SK-MEL-5 (cell line): ENCODE data around the gene VTI1A. TPM values are rescaled to one million over a fixed set of nuclear protein-coding genes. Genes with fewer than 3 reads are reported as not detected.
"Not testable (repeated sequence)": the region's sequence is repeated elsewhere in the genome, so short reads cannot be mapped to it uniquely, and the experiment has no call there.

Experiments
- DNase-seq: peaks from one replicate; pipeline ENCODE4 v3.0.0-alpha.2; 2016; ENCODE audit warnings: low read depth, low spot score
- in situ Hi-C: cut with HindIII; loops from 2 replicates; pipeline ENCODE4 v1.10.0; 2016; ENCODE audit warnings: low sequenced_read_pairs, high pct_unique_total_duplicates, low pct_unique_long_range_greater_than_20kb
- total RNA-seq: library from RNA; depleted of rRNA; stranded (reverse); fragments of >200 nt; shearing (Covaris generic); gene quantifications from 2 replicates; pipeline ENCODE4 v1.2.3, GENCODE V29; 2014

VTI1A gene
- total RNA-seq, 1 experiment from 2014 or later: 52.4 TPM

DNA sequence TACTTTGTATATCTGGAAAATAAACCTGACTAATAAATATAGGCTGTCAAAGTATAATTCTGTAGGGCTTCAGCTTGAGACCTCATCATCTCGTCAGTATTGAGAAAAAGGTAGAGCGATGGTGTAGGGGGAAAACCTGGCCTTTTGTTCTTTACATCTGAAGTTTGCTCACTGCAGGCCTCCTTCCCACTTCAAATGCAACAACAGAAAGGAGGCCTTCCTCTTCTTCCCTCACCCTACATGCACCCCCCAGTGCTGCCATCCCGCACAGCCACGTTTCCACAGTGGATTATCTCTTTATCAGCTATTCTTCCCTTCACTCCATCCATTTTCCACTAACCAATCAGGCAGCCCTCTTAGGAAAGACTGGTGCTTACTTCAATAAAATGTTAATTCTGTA is 112.3 kb downstream of the VTI1A start:
- no peak for DNase-seq
- in situ Hi-C loops: no loop called here

DNA sequence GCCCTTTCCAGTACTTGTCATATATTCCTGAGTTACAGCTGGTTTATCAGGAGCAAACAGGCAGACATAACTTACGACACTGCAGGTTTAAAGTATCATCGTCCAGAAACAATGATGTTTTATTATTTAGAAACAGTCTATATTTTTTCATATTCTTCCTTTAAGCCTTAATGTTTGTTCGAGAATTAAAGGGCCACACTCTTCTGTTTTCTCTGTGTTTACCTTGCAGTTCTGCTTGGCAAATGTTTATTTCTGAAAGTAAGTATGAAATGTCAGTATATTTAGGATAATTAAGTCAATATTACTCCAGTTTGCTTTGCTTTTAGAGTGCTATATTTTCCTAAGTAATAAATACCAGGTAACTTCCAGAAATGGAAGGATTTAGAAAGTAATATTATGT is 115.1 kb downstream of the VTI1A start:
- in situ Hi-C loops: no loop called here
- no peak for DNase-seq

DNA sequence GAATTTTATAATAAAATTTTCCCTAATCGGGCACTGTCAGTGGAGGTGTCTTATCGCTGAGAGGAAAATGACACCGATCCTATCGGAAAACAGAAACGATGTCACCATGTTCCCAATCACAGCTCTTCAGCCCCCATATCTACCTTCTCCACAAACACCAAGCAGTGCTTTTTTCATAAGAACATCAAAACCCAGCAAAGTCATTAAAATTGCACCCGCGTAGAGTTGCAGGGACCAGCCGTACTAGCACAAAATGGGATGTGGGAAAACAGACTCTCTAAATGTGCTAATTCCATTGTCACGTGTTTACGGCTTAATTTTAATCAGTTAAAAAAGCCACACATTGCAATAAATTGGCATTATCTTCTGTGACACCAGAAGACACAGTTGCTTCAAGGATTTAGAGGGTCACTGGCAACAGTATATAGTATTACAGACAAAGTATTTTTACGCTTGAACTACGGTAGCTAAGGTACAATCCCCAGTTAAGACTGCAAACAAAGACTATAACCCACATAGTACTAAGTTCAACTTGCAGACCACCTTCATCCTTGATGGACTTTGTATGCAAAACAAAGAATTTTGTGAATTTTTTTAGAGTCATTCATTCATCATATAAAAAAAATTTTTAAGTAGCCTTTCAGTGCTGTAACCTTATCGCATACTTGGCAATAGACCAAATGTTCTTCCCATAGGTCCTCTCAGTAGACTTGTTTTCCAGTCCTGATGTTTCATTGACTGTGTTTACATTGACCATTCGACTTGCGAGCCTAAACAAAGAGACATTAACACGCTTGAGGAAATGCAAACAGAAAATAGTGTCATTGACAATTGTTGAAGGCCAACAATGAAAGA is 116.0 kb downstream of the VTI1A start:
- DNase-seq: peak; percentile 72
- in situ Hi-C loops: no loop called here

DNA sequence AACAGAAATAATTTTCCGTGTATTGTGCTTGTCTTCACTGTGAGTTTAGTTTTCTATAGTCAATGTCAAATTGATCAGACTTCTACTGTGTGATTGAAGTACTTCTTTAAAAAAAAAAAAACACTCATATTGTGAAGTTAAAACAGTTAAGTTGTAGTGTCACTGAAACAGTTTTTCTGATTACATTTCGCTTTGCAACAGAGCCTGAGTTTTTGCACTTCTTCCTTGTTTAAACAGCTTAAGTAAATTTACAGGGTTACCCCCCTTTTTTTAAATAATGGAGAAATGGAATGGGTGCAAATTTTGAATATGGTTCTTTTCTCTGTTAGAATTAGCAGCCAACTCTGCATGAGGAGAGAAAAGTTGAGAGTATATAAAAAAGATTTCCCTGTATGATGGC is 117.3 kb downstream of the VTI1A start:
- no peak for DNase-seq
- in situ Hi-C loops: no loop called here

DNA sequence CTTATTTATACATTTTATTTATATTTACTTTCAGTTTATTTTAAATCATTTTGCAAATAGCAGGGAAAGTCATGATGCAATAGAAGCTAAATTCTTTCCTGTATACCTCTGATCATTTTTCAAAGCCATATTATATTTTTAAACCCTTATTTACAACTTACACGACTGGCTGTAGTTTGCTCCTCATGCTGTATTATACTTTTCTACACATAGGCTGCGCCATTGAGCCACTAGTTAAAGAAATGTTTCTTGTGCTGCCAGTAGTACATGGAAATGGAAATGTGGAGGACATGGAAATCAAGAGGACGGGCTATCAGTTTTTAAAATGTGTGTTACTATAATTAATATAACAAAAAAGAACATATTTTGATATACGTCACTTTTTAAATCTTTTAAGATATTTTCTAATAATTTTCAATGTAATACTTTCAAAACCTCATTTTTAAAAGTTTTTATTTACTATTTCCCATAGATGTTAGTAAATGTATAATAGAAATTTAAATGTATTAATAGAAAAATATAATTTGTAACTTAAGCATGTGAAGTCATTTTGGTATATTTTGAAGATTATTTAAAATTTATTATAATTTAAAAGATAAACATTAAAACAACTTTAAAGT is 118.5 kb downstream of the VTI1A start:
- in situ Hi-C loops: no loop called here
- DNase-seq: peak; percentile 90

DNA sequence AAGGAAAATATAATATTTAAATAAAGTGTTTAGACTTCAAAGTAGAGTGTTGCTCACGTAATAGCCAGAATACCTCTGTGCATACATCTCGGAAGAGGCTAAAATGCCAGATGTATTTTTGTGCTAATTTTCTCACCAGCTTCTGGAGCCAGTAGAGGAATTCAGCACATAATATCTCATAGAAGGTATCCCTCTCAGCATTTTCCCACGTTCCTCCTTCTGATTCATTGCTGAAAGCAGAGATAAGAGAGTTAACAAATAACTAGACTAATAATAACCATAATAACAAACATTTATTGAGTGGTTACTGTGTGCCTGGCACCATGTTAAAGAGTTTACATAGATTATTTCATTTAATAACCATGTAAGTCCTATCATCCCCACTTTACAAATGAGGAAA is 123.6 kb downstream of the VTI1A start:
- DNase-seq: no peak
- in situ Hi-C loops: no loop called here

DNA sequence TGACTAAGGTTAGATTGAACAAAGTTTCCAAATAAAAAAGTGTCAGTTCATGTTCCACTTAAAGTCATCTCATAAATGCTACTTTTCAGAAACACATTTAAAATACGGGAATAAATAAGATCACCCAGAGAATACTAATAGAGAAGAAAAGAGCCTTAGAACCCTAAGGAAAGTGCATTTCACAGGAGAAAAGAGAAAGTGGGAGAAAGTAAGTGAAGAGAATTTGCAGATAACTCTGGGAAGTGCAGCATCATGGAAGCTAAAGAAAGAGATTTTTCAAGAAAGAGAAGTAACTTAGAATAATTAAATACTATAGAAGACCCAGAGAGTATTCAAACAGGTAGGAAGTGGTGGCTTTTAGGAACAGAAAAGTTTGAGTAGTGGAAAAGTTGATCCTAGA is 132.6 kb downstream of the VTI1A start:
- no peak for DNase-seq
- in situ Hi-C loops: no loop called here

DNA sequence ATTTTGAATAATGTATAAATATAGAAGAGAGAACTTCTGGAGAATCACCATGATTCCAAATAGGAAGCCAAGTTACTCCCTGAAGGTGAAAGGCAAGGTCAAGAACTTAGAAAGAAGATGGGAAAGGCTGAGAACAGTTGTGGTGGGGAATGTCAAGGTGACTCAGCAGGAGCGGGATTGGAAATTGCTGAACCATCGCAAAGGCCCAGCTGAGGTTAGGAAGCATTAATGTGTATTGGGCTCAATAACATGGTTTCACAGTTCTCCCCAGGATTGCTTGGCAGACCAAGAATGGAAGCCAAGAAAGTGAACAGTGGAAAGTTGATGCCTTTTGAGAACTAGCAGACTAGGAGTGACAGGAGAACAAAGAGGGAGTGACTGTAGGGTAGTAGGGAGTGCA is 133.3 kb downstream of the VTI1A start:
- in situ Hi-C loops: no loop called here
- no peak for DNase-seq

DNA sequence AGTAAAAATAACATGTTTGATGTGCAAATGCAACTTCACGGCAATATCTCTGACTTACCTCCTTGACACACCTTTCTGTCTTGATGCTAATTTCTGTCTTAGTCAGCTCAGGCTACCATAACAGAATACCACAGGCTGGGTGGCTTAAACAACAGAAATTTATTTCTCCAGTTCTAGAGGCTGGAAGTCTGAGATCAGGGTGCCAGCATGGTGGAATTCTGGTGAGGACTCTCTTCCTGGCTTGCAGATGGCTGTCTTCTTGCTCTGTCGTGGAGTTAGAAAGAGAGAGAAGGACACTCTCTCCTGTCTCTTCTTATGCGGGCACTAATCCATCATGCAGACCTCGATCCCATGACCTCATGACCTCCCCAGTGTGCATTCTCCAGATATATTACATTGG is 134.9 kb downstream of the VTI1A start:
- no peak for DNase-seq

DNA sequence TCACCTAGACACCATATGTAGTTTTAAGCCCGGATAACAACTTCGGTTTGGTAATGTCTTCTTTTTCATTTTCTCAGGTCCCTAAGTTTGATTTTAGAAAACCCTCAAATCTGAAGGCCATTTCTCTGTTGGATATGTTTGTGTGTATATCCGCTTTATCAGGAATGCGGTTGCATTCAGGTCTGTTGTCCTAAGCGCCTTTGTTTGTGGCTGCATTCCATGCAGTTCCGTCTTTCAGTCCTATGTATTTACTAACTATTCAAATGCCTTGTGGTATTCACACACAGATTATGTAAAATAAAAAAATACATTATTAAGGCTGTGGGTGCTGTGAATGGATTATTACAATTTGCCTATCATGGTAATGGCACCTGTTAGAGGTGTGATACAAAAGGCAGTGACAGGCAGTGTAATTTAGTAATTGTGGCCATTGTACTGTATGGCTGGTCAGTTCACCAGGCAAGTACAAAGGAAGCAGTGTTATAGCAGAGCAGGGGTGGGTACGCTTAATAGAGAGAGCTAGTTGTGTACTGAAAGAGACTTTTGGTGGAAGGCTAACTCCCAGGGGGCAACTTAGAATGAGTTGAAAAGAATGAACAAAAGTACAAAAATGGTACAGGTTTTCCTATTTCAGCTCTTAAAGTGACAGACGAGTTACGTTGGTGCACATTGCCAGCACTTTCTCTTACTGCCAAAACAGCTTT is 136.4 kb downstream of the VTI1A start:
- in situ Hi-C loops: no loop called here

More for the DNA sequence above, 134.9 kb downstream of the VTI1A start:
- in situ Hi-C loops: no loop called here

DNA sequence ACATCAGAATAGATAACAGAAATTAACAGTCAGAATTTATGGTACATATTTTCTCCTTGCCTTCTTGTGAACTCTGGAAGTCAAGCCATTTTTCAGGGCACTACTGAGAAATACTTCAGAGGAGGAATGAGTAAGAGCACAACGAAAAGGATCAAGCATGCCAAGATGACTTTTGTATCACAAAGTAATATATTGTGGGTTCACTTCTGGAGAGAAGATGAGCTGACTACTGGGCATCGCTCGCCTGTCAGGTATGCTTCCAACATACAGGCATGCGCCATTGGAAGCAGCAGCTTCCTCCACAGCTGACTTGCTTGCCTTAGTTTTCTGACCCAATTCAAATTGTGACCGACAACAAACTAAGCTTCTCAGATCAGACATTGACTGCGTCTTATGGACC is 137.3 kb downstream of the VTI1A start:
- no peak for DNase-seq
- in situ Hi-C loops: no loop called here

More for the DNA sequence above, 136.4 kb downstream of the VTI1A start:
- peak; percentile 95 for DNase-seq

DNA sequence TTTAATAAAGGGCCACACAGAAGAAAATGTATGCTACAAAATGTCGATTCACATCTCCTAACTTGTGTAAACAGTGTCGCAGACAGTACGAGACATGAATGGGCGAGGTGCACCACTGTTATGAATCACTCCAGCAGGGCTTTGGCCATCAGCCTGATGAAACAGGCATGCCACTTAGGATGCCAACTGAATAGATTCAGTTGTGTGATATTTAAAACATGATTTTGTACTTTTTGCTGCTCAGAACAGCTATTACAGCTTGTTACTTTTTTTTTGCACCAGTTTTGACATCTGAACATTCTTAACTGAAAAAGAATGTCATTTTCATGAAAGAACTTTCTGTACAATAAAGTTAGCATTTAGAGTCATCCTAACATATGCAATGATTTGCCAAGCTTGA is 138.1 kb downstream of the VTI1A start:
- no peak for DNase-seq
- in situ Hi-C loops: no loop called here

DNA sequence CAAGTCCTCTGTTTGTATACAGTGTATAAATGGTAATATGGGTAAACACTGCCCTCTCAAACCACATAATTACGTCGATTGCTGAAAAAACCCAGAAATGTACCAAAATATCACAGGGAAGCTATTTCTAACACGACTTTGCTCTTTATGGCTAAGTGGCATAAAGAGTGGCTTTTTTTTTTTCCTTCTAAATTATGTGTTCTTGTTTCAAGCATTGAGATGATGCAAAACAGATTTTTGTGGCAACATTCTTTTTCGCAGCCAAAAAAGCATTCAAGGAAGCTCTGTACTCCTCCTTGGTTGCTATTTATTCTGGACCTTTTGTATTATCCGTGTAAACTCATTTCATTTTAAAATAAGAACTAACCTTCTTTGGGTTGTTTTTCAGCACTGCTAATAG is 138.9 kb downstream of the VTI1A start:
- in situ Hi-C loops: no loop called here
- peak; percentile 31 for DNase-seq

DNA sequence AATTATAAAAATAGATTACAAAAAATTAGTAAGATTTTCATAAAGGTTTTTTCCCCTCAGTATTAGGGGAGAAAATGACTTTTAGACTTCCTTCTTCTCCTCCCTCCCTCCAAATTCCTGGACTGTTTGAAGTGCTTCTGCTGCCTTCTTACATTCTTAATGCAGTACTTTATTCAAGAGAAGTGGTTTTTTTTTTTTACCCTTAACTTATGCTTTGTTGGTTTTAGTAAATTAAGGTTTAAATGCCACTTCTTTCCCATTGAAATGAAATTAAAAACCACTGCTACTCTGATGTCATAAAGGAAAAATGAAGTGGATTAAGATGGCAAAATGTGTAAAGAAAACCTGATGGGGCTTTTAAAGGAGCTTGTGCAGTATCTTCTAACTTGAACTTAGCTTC is 140.7 kb downstream of the VTI1A start:
- in situ Hi-C loops: no loop called here
- DNase-seq: no peak

DNA sequence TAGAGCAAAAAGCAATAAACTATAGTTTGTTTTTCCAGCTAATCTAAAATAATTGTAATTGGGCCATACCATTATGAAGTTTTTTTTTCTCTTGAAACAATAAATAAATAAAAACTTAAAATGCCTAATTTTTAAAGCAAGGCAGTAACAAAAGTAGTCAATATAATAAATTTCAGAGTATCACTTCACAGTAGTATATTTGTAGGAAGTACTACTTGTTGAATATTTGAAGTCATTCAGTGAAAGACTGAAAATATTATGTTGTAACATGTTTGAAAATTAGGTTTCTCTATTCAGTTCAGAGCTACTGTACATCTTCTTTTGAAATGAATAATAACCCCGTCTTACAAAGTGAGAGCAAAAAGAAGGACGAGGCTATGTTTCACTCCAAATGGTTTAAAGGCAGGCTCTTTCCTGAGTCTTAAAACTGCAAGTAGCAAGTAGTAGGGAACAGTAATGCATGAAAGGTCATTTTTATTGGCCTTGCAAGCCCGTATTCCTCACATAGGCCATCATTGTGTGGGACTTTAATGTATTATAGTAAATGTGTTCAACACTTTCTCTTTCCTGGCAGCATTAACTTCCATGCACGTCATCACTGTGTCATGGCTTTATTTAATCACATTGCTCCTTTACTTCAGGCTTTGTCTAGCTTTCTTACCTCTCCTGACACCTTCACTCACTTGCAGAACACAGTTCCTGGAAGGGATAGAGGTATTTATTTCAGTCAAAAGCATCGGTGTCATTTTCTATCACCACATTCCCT is 141.4 kb downstream of the VTI1A start:
- in situ Hi-C loops: no loop called here
- peak; percentile 95 for DNase-seq

DNA sequence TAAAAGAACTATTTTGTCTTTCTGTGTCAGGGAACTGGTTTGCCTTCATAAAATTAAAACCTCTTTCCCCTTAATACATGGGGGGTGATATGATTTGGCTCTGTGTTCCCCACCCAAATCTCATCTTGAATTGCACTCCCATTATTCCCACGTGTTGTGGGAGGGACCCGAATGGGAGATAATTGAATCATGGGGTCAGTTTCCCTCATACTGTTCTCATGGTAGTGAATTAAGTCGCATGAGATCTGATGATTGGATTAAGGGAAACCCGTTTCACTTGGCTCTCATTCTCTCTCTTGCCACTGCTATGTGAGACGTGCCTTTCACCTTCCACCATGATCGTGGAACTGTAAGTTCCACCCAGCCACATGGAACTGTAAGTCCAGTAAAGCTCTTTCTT is 142.1 kb downstream of the VTI1A start:
- DNase-seq: peak; percentile 91
- in situ Hi-C loops: no loop called here

DNA sequence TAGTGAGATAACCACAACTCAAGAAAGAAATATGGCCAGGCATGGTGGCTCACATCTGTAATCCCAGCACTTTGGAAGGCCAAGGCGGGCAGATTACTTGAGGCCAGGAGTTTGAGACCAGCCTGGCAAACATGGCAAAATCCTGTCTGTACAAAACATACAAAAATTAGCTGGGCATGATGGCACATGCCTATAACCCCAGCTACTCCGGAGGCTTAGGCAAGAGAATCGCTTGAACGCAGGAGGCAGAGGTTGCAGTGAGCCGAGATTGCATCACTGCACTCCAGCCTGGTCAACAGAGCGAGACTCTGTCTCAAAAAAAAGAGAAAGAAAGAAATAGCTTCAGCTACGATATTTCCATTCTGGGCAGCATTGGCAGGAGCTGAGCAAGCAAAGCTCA is 143.8 kb downstream of the VTI1A start:
- DNase-seq: not testable (repeated sequence)

DNA sequence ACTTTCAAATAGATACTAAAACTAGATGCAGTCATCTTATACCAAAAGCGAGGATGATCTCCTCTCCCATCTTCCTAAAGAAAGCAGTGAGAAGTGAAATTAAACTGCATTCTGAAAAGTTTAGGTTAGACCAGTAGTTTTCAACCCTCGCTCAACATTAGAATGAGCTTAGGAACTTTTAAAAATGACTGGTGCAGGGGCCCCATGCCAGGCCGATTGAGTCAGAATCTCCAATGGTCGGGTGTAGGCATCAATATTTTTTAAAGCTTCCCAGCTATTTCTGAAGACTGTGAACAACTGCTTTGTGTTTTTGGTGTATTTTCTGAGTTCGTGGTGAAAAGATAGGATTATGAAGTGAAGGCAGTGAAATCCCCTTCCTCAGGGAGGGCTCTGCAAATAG is 146.0 kb downstream of the VTI1A start:
- DNase-seq: no peak
- in situ Hi-C loops: no loop called here

More for the DNA sequence above, 143.8 kb downstream of the VTI1A start:
- in situ Hi-C loops: not testable (repeated sequence)
